Subcutaneous adipose tissue (tissue), 4 donors: ENCODE measurements around the gene C16orf54. TPM values are rescaled to one million over a fixed set of nuclear protein-coding genes. Genes with fewer than 3 reads are reported as not detected.

Experiments
- total RNA-seq, 4 donors: library from RNA; depleted of rRNA; stranded (reverse); fragments of >200 nt; gene quantifications; one replicate each; pipeline ENCODE4 v1.1.0, GENCODE V29; 2016
- TF ChIP-seq, protein P1 (sequence below): fragments of 450-650 bp; IDR thresholded peaks from one replicate; pipeline ENCODE4 v1.5.1; 2016; ENCODE audit warnings: low read depth, mild to moderate bottlenecking, control low read depth, antibody characterized with exemption, moderate library complexity

C16orf54 gene
- total RNA-seq, 4 donors from 2014 or later = 0.75 to 4.2 (median 1.6) TPM

GRCh38 chr16:29757950-29758466 lies 12.2 kb upstream of the C16orf54 start:
- TF ChIP-seq, protein P1, sequence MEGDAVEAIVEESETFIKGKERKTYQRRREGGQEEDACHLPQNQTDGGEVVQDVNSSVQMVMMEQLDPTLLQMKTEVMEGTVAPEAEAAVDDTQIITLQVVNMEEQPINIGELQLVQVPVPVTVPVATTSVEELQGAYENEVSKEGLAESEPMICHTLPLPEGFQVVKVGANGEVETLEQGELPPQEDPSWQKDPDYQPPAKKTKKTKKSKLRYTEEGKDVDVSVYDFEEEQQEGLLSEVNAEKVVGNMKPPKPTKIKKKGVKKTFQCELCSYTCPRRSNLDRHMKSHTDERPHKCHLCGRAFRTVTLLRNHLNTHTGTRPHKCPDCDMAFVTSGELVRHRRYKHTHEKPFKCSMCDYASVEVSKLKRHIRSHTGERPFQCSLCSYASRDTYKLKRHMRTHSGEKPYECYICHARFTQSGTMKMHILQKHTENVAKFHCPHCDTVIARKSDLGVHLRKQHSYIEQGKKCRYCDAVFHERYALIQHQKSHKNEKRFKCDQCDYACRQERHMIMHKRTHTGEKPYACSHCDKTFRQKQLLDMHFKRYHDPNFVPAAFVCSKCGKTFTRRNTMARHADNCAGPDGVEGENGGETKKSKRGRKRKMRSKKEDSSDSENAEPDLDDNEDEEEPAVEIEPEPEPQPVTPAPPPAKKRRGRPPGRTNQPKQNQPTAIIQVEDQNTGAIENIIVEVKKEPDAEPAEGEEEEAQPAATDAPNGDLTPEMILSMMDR = no peak

DNA sequence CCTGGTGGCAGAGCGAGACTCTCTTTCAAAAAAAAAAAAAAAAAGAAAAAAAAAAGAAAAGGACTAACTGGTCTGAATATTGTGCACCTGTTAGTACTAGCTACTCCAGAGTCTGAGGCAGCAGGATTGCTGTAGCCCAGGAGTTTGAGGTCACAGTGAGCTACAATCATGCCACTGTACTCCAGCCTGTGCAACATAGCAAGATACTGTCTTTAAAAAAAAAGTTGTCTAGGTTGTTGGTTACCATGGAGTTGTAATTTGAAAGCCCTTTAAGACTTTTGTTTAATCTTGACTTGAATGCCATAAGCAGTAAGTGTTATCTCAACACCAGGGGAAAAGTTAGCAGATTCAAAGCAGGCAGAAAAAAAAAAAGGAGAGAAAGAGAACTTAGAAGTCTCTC lies 10.9 kb upstream of the C16orf54 start:
- TF ChIP-seq, protein P1 = no peak

DNA sequence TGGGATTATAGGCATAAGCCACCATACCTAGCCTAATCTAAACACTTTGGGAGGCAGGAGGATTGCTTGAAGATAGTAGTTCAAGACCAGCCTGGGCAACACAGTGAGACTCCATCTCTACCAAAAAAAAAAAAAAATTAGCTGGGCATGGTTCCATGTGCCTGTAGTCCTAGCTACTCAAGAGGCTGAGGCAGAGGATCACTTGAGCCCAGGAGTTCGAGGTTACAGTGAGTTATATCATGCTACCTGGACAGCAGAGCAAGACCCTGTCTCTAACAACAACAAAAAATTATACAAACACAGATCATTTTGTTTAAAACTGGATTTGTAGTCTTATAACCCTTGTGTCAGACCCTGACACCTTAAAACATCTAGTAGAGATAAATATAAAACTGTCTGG lies 7.7 kb upstream of the C16orf54 start:
- TF ChIP-seq, protein P1 = no peak

DNA sequence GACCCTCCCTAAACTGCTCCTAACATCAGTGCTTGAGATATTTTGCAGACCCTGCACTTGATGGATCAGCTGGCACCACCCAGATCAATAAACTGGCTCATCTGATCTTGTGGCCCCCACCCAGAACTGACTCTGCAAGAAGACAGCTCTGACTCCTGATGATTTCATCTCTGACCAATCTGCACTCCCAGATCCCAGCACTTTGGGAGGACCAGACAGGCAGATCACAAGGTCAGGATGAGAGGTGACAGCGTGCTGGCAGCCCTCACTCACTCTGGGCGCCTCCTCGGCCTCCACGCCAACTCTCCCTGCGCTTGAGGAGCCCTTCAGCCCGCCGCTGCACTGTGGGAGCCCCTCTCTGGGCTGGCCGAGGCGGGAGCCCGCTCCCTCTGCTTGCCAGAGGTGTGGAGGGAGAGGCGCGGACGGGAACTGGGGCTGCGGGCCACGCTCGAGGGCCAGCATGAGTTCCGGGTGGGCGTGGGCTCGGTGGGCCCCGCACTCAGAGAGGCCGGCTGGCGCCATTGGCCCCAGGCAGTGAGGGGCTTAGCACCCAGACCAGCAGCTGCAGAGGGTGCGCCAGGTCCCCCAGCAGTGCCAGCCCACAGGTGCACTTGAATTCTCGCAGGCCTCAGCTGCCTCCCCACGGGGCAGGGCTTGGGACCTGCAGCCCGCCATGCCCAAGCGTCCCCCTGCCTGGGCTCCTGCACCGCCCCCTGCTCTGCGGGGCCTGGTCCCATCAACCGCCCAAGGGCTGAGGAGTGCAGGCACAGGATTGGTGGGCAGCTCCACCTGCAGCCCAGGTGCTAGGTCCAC lies 2.4 kb upstream of the C16orf54 start:
- TF ChIP-seq, protein P1 = no peak

GRCh38 chr16:29745121-29745852 lies 503 bp downstream of the C16orf54 start:
- TF ChIP-seq, protein P1 = no peak

GRCh38 chr16:29744541-29745101 lies 1.2 kb downstream of the C16orf54 start:
- TF ChIP-seq, protein P1 = no peak
